ENCODE measurements around the gene CDC123. TPM values are rescaled to one million over a fixed set of nuclear protein-coding genes. Genes with fewer than 3 reads are reported as not detected.

Gene CDC123
- total and polyA plus RNA-seq, 2 donors (not counting 1 experiment from before 2014, with no cell fraction given): 48.9 to 56.0 TPM

- POLR2A ChIA-PET: interaction anchor here (0.5 to 4.0 kb wide), 10 partner anchors 14 to 1099 kb away, joined by 3 to 39 read pairs (median 4); partner anchors contain the start of genes CAMK1D, CDC123 and NUDT5
- Mint-ChIP-seq H3K4me3 (peak overlapping the region; percentile 79), H3K27me3 (no peaks in the 10 kb centered on the region), H3K4me1 (peaks cover 50% of the 10 kb centered on the region), H3K27ac (peak overlapping the region; percentile 99), H3K9me3 (ENCODE audit: insufficient read depth) (no peaks in the 10 kb centered on the region)
- H3K9ac ChIP-seq (ENCODE audit: low read length): peak overlapping the region; percentile 80
- no peaks in the 10 kb centered on the region for H4K20me1 ChIP-seq (ENCODE audit: control insufficient read depth, insufficient read depth, low read length, poor library complexity, severe bottlenecking)
- H3K4me2 ChIP-seq (replicated peaks; ENCODE audit: low read depth, low read length, poor library complexity, severe bottlenecking): peak overlapping the region; percentile 73
- no peaks in the 10 kb centered on the region for H3K36me3 ChIP-seq (replicated peaks in 1 of 2; ENCODE audit: control extremely low read depth in 1 of 2, control insufficient read depth in 1 of 2, extremely low read depth in 1 of 2, insufficient read depth in 2 of 2, low read length in 1 of 2)
- peaks cover 51 to 62% of the 10 kb centered on the region in 2 donors for H3K4me1 ChIP-seq (ENCODE audit: control insufficient read depth in 2 of 2, insufficient read depth in 2 of 2, low read length in 2 of 2)
- H3K9me3 ChIP-seq (ENCODE audit: control extremely low read depth in 1 of 3, control insufficient read depth in 2 of 3, insufficient read depth in 1 of 3, low read length in 2 of 3): peaks cover 0 to 2% (median 0%) of the 10 kb centered on the region in 3 donors
- H3K27me3 ChIP-seq (replicated peaks in 1 of 4; ENCODE audit: control extremely low read depth in 1 of 4, control insufficient read depth in 3 of 4, insufficient read depth in 4 of 4, low read length in 3 of 4): no peaks in the 10 kb centered on the region
- TF ChIP-seq CTCF (IDR thresholded peaks at IDR 0.05): peak; percentile 56
- no peak for TF ChIP-seq EZH2 (IDR thresholded peaks at IDR 0.05; ENCODE audit: borderline replicate concordance, insufficient read depth, low read depth, low read length, poor library complexity, severe bottlenecking)
- H3K79me2 ChIP-seq (ENCODE audit: control insufficient read depth, insufficient read depth, low read length): no peaks in the 10 kb centered on the region
- 0% methylated on average over 16 of the region's 31 CpGs for WGBS (ENCODE audit: insufficient coverage)
- peak; percentile 99 for DNase-seq
- H2AFZ ChIP-seq (ENCODE audit: insufficient read depth, low read depth, low read length, poor library complexity, severe bottlenecking): peak overlapping the region; percentile 61
- ATAC-seq (ENCODE audit: low read depth): peak; percentile 89
- intact Hi-C loops (cut with micrococcal nuclease): loop anchor here (1.0 to 2.0 kb wide), 5 partner anchors 11 to 86 kb away; partner anchors contain the start of gene NUDT5
- peak overlapping the region in 4 of 5 experiments; percentile 18 to 34 (median 22) for H3K4me3 ChIP-seq (ENCODE audit: control extremely low read depth in 1 of 5, extremely low read depth in 1 of 5, insufficient read depth in 1 of 5, low read depth in 2 of 5, low read length in 4 of 5)
- CTCF ChIA-PET: interaction anchor here (0.6 to 5.0 kb wide), 31 partner anchors 9 to 638 kb away, joined by 3 to 61 read pairs (median 4); partner anchors contain the start of gene CAMK1D
- peak overlapping the region; percentile 86 to 100 for H3K27ac ChIP-seq (ENCODE audit: low read length in 2 of 2)
Measured at GRCh38 chr10:12264204-12264940, 68.4 kb downstream of the CDC123 start.

DNA sequence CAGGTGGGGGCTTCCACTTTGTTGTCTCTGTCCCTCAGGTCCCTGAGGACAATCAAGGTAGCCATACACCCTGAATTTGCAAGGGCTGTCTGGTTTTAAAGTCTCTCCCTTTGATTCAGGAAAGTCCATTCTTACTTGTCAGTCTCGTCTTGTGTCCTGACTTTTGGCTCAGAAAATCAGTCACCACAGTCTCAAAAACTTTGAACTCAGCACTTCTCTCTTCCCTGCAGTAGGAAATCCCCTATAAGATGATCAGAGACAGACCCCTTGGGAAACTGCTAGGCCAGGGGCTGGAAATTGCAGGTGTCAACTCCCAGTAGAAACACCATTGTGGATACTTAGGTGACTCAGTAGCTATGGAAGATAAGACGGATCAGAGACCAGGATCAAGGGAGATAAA lies 73.1 kb downstream of the CDC123 start:
- Histone ChIP-seq H3K4me1 (ENCODE audit: control insufficient read depth in 2 of 2, insufficient read depth in 2 of 2, low read length in 2 of 2) (peaks cover 46 to 62% of the 10 kb centered on the region in 2 donors), H3K9ac (ENCODE audit: low read length) (no peak overlapping the region), H3K9me3 (ENCODE audit: control extremely low read depth in 1 of 3, control insufficient read depth in 2 of 3, insufficient read depth in 1 of 3, low read length in 2 of 3) (no peaks in the 10 kb centered on the region), H4K20me1 (ENCODE audit: control insufficient read depth, insufficient read depth, low read length, poor library complexity, severe bottlenecking) (no peaks in the 10 kb centered on the region), H2AFZ (ENCODE audit: insufficient read depth, low read depth, low read length, poor library complexity, severe bottlenecking) (peak overlapping the region; percentile 18), H3K4me3 (ENCODE audit: control extremely low read depth in 1 of 5, extremely low read depth in 1 of 5, insufficient read depth in 1 of 5, low read depth in 2 of 5, low read length in 4 of 5) (no peak overlapping the region), H3K4me2 (replicated peaks; ENCODE audit: low read depth, low read length, poor library complexity, severe bottlenecking) (peak overlapping the region; percentile 23), H3K27ac (ENCODE audit: low read length in 2 of 2) (peak overlapping the region in 1 of 2 donors; percentile 51), H3K79me2 (ENCODE audit: control insufficient read depth, insufficient read depth, low read length) (peaks cover 4% of the 10 kb centered on the region), H3K27me3 (replicated peaks in 1 of 4; ENCODE audit: control extremely low read depth in 1 of 4, control insufficient read depth in 3 of 4, insufficient read depth in 4 of 4, low read length in 3 of 4) (no peaks in the 10 kb centered on the region), H3K36me3 (replicated peaks in 1 of 2; ENCODE audit: control extremely low read depth in 1 of 2, control insufficient read depth in 1 of 2, extremely low read depth in 1 of 2, insufficient read depth in 2 of 2, low read length in 1 of 2) (no peaks in the 10 kb centered on the region)
- Mint-ChIP-seq H3K9me3 (ENCODE audit: insufficient read depth) (no peaks in the 10 kb centered on the region), H3K27ac (peak overlapping the region; percentile 86), H3K4me1 (peaks cover 51% of the 10 kb centered on the region), H3K27me3 (no peaks in the 10 kb centered on the region), H3K4me3 (peak overlapping the region; percentile 63)
- TF ChIP-seq EZH2 (IDR thresholded peaks at IDR 0.05; ENCODE audit: borderline replicate concordance, insufficient read depth, low read depth, low read length, poor library complexity, severe bottlenecking): no peak
- no peak for TF ChIP-seq CTCF (IDR thresholded peaks at IDR 0.05)
- ATAC-seq (ENCODE audit: low read depth) (no peak), DNase-seq (peak; percentile 52)
- ChIA-PET POLR2A (interaction anchor here (0.5 to 1.1 kb wide), 2 partner anchors 27 to 55 kb away, joined by 3 read pairs; no protein-coding TSS in a partner anchor), CTCF (interaction anchor here (0.9 kb wide), 2 partner anchors 26 to 388 kb away, joined by 3 to 4 read pairs; no protein-coding TSS in a partner anchor)
- intact Hi-C loops (cut with micrococcal nuclease): no loop called here
- WGBS (ENCODE audit: insufficient coverage): 52% methylated on average over 2 of the region's 2 CpGs
